Motor neuron (in vitro differentiated cells): Measurements from ENCODE around the gene ACTR10. TPM values are rescaled to one million over a fixed set of nuclear protein-coding genes. Genes with fewer than 3 reads are reported as not detected.

Experiments used
- ATAC-seq, 8 experiments: fragments of 200-7000 bp; cut with Tn5 transposase; replicated peaks in 6 of 8; 2 replicates each; pipeline ENCODE4 v1.8.0; 2021; ENCODE audit warnings: mild to moderate bottlenecking in 8 of 8, moderate library complexity in 8 of 8
- H3K27ac ChIP-seq, 2 donors: fragments of 250-450 bp; sonication (Bioruptor Pico); 2 replicates each; pipeline ENCODE4 v1.9.0; 2021; ENCODE audit warnings: antibody characterized with exemption in 2 of 2, mild to moderate bottlenecking in 2 of 2, moderate library complexity in 1 of 2
- H3K4me1 ChIP-seq, 2 donors: fragments of 250-450 bp; sonication (Bioruptor Pico); replicated peaks in 1 of 2; 2 replicates each; pipeline ENCODE4 v1.6.1; 2021; ENCODE audit warnings: antibody characterized with exemption in 2 of 2, mild to moderate bottlenecking in 2 of 2, moderate library complexity in 1 of 2
- H3K4me3 ChIP-seq, 5 donors: fragments of 250-450 bp; sonication (Bioruptor Pico); 2 replicates each; pipeline ENCODE4 v1.9.0; 2021; ENCODE audit warnings: antibody characterized with exemption in 5 of 5, mild to moderate bottlenecking in 5 of 5, moderate library complexity in 4 of 5
- WGBS, 10 experiments: fragments of 450-650 bp; shearing (Covaris generic); methylation state at CpG; one replicate each; pipeline ENCODE4 v1.0.0; 2022; 5-methylcytosine and 5-hydroxymethylcytosine counted together
- in situ Hi-C, 9 experiments: fragments of 400-800 bp; cut with MboI; loops; one replicate each; pipeline ENCODE4 v1.15.0; 2021; ENCODE audit warnings: low sequenced_read_pairs in 9 of 9, low pct_unique_long_range_greater_than_20kb in 2 of 9; ENCODE audit not compliant: unreplicated experiment in 9 of 9
- total RNA-seq, 8 experiments: library from RNA; unstranded; fragments of 300-600 nt; gene quantifications; 2 replicates each; pipeline versions ENCODE4 v1.2.3 to v1.2.4, GENCODE V29; 2022

ACTR10 gene
- 100 to 1,000 TPM in 1 of 8 experiments, 10 to 100 TPM in 7; 70.6 to 123 (median 84.5) TPM for total RNA-seq

DNA sequence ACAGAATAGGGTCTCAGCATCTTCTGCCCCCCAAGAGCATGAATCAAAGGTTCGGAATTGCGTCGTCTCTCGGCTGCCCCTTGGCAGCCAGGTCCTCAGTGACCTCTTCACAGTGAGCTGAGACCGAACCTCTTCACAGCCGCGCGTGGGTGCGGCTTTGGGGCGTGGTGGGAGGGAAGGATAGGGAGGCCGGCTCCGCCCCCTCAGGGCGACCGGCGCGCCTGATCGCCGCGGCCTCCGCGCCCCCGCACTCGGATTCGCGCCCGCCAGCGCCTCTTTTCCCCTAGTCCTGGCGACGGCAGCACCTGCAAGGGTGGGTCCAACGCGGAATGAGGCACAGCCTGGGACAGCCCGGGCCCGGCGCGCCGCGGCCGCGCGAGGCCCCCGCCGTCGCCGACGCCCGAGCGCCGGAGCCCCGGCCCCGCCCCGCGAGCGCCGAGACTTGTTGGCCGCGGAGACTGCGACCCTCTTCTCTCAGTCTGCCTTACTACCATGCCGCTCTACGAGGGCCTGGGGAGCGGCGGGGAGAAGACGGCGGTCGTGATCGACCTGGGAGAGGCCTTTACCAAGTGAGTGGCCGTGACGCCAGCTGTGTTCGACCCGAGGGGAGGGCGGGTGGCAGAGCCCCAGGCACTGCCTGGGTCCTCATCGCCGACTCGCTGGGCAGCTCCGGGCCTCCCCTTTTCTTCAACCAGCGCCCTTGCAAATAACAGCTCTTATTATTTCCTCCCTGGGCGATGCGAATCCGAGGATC, at the start of gene ACTR10:
Gene ACTR10 (plus strand): TSS at position 424 of the 754 bp plus-strand sequence. CDS start 69 bp downstream, at position 493.
- WGBS, 10 experiments = 0% methylated on average over 1 to 12 of the region's 78 CpGs; no CpG with 5 or more reads in 7 of the 10 experiments
- Histone ChIP-seq H3K4me1 (peaks cover 0 to 8% of the 10 kb centered on the region in 2 donors), H3K4me3 (peak within 1 kb of the TSS; percentile 42 to 99 (median 75)), H3K27ac (peak within 1 kb of the TSS; percentile 90 to 96)
- in situ Hi-C loops = no loop called here
- peak; percentile 85 to 97 (median 96) for ATAC-seq

DNA sequence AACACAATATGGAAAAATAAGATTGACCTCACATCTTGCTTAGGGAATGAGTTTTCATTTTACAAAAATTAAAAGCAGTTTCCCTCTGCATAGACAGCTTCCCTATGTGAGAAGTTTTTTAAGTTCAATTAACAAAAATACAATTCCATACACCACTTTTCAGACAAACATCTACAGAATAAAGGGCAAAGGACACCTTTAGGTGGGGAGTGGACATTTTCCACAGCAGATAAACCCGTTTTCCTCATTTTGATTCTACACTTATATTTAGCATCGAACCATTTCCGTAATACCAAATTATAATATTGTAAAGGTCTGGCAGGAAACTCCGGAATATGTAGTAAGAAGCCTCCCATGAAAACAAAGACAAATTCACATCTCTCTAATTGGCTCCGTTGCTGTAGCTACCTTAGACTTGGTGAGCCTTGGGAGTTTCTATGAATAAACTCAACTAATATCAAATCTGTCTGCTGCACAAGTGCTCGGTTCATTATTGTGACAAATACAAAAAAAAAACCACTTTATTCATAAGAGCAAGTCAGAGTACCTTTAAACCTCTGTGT, 49.6 kb upstream of the ACTR10 start:
- peak overlapping the region in 4 of 5 donors; percentile 76 to 95 (median 84) for H3K4me3 ChIP-seq
- in situ Hi-C loops = no loop called here

DNA sequence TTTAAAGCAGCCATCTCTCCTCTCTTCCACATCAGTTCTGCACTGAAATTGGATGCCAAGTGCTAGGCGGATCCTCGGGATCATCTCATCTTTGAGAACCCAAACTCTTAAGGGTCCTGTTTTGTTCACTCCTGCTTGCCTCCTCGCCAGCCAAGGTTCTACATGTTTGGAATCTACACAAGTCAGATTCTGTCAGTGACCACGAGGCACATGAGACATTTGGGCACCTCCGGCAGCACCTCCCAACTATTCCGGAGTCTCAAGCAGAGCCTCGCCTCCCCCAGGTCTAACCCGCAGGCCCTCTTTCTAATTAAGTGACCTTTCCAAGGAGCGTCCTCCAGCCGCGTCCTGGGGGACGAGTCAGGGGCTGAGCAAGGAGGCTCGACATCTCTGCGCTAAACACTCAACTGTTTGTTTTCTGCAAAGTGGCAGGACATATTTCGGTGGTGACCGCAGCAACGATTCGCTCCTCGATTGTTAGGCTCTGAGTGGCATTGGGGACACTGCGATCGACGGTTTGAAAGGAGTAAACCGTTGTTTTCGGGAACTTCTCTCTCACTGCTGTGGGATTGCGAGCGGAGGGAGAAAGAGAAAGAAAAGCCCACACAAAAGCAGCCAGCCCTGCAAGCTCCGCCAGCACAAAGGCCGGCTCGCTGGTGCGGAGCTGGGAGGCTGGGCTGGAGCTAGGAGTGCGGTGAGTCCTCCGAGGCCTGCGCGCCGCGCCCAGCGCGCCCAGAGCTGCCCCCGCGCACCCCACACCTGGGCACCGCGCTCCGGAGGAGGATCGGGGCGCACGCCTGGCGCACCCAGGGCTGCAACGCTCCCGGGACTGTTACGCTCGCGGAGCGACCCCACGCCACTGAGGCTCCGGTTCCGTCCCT, 48.6 kb upstream of the ACTR10 start:
- H3K4me3 ChIP-seq = peak overlapping the region; percentile 65 to 95 (median 82)
- 0 to 22% (median 2%) methylated on average over 1 to 20 of the region's 56 CpGs for WGBS, 10 experiments
- in situ Hi-C loops = no loop called here
- peak; percentile 72 to 79 (median 73) for ATAC-seq
- H3K27ac ChIP-seq = peak overlapping the region; percentile 60 to 62
- H3K4me1 ChIP-seq = peaks cover 0 to 18% of the 10 kb centered on the region in 2 donors

More for the DNA sequence above, 49.6 kb upstream of the ACTR10 start:
- Histone ChIP-seq H3K27ac (no peak overlapping the region), H3K4me1 (peaks cover 2 to 18% of the 10 kb centered on the region in 2 donors)
- 69 to 100% (median 84%) methylated on average over 1 to 5 of the region's 6 CpGs; no CpG with 5 or more reads in 1 of the 10 experiments for WGBS, 10 experiments
- no peak for ATAC-seq

DNA sequence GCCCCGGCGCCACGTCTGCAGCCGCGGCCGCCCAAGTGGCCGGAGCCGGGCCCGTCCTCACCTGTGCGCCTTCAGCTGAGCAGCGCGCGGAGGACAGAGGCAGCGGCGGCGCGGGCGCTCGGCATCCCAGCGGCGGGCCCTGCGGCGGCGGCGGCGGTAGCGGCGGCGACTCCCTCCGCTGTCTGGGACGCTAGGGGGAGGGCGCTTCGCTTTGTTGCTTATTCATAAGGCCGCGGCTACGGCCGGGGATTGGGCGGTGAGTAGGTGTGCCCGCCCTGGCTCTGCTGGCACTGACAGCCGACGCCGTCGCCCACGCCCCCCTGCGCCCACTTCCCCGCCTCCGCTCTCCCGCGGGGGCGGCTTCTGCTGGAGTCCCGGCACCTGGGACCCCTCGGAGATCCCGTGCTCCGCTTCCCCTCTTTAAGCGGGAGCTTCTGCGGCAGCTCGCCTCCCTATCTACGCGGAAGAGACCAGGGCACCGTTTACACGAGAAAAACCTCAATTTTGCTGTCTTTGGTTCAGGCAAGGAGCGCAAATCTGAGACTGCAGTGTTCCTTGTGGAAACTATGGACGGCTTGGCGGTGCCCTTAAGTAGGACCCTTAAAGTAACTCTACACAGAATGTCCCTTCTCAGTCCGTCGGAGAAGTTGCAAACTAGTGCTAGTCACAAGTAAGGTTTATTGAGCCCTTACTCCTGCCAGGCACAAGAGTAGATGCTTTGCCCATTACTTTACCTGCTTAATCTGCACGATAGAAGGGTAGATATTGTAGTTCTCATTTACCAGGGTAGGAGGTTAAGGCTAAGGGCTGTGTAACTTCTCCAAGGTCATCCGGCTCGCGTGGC, 47.7 kb upstream of the ACTR10 start, which contains the start of gene ARMH4:
Gene ARMH4 (minus strand): TSS at position 200 of the 844 bp plus-strand sequence. CDS start 12,855 bp downstream, outside the sequence.
- peak; percentile 97 to 99 (median 98) for ATAC-seq
- Histone ChIP-seq H3K27ac (peak within 1 kb of the TSS; percentile 60 to 62), H3K4me3 (peak within 1 kb of the TSS; percentile 65 to 95 (median 82)), H3K4me1 (peaks cover 0 to 18% of the 10 kb centered on the region in 2 donors)
- in situ Hi-C loops = no loop called here
- 0 to 21% (median 2%) methylated on average over 1 to 15 of the region's 70 CpGs; no CpG with 5 or more reads in 4 of the 10 experiments for WGBS, 10 experiments

DNA sequence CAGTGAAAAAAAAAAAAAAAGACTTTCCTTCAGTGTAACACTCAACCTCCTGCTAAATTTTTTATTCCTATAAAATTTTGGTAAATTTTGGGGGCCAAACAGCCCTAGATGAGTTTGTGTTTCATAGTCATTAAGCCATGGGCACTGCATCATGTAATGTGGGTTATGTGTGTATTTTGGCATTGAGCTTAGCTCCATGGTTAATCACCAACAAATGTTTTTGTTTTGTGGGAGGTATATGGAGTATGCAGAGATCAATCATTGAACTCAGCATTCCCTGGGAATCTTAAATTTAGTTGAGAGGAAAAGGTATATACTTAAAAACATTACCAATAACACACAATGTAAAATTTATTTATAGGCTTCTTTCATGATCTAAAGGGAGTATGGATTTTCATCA, 39.4 kb upstream of the ACTR10 start:
- no peak for ATAC-seq
- Histone ChIP-seq H3K4me1 (peaks cover 0 to 3% of the 10 kb centered on the region in 2 donors), H3K27ac (no peak overlapping the region), H3K4me3 (no peak overlapping the region)
- in situ Hi-C loops = loop anchor here in 1 of 9 experiments (10.0 kb wide), 1 partner anchor 56 kb away; no protein-coding TSS in a partner anchor

DNA sequence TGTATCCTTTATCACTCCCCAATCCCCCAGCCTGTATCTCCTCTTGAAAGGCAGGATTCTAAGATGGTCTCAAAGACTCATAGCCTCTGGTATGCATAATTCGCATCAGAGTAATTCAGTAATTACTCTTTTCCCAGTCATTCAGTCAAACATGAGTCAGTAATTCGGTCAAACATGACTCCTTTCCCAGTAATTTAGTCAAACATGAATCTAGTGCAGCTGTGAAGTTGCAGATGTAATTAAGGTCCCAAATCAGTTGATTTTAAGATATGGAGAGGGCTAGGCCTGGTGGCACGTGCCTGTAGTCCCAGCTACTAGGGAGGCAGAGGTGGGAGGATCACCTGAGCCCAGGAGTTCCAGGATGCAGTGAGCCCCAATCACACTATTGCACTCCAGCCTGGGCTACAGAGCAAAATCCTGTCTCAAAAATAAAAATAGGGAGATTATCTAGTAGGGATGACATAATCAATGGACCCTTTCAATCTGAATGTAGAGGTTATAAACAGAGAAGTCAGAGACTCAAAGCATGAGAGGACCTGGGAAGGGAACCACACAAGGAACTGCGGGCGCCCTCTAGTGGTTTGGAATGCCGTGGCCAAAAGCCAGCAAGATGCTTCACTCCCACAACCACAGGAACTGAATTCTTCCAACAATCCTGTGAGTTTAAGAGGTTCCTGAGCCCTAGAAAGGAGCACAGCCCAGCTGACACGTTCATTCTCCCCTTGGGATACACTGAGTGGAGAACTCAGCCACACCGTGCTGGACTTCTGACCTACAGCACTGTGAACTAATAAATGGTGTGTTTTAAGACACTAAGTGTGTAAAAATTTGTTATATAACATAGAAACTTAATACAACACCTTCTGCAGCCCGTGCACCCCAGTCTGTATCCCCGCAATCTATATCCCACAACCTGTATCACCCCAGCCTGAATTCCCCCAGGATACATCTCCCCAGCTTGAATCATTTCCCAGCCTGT, 33.7 kb upstream of the ACTR10 start:
- Histone ChIP-seq H3K4me3 (no peak overlapping the region), H3K4me1 (peaks cover 0 to 3% of the 10 kb centered on the region in 2 donors), H3K27ac (no peak overlapping the region)
- peak; percentile 55 to 82 (median 70) for ATAC-seq
- in situ Hi-C loops = loop anchor here in 1 of 9 experiments (10.0 kb wide), 1 partner anchor 61 kb away; no protein-coding TSS in a partner anchor
- 0 to 63% (median 39%) methylated on average over 1 to 9 of the region's 10 CpGs; no CpG with 5 or more reads in 2 of the 10 experiments for WGBS, 10 experiments

DNA sequence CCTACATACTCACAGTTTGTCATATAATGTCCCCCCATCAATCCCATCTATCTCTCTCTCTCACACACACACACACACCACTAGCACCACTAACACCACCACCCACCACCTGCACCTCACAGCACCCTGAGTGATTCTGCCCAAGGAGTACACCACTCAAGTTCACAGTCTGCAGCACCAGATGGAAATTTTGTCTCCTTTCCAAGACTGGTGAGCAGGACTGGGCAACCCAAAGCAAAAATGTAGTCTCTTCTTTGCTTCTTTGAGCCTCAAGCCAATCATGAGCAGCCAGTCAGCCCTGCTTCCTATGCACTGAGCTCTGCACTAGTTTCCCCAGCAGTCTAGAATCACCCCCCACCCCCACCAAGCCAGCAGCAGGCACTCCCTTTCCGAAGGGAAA, 32.9 kb upstream of the ACTR10 start:
- H3K27ac ChIP-seq = no peak overlapping the region
- whole genome bisulfite sequencing, 10 experiments = 20% methylated on average over 1 of the region's 1 CpG; no CpG with 5 or more reads in 9 of the 10 experiments
- H3K4me1 ChIP-seq = peaks cover 0 to 3% of the 10 kb centered on the region in 2 donors
- no peak overlapping the region for H3K4me3 ChIP-seq
- in situ Hi-C loops = loop anchor here in 1 of 9 experiments (10.0 kb wide), 1 partner anchor 62 kb away; no protein-coding TSS in a partner anchor
- ATAC-seq = no peak

DNA sequence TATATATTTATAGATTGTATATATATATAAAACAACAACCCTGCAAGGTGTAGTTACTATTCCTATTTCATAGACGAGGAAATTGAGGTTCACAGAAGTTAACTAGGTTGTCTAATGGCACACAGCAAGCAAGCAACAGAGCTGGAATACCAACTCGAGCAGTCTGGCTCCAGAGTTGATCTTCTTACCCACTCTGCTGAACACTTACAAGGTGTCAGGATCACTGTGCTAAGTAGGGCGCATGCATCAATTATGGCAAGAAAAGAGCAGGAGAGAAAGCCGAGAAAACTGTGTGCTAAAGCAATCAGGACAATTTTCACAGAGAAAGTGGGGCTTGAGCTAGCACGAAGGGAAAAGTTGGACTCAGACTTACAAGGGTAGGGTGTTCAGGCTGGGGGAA, 32.1 kb upstream of the ACTR10 start:
- in situ Hi-C loops = loop anchor here in 1 of 9 experiments (10.0 kb wide), 1 partner anchor 63 kb away; no protein-coding TSS in a partner anchor
- WGBS, 10 experiments = 54 to 100% (median 66%) methylated on average over 2 to 5 of the region's 5 CpGs; no CpG with 5 or more reads in 2 of the 10 experiments

DNA sequence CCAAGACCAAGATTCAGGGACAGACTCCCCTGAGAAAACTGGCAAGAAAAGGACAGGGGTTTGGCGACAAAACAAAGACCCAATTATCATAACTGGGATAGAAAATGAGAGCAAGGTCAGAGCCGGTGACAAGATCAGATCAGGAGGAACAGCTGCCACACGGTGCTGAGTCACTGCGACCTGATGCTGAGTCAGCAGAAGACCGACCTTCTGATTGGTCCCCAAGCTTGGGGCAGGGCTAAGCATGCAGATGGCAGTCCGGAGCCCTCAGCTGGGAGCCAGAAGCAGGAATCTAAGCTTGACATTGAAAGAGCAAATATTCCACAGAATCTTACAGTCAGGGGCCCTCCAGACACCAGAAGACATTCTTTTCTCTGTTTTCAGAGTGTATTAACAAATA, 28.9 kb upstream of the ACTR10 start:
- Histone ChIP-seq H3K4me3 (no peak overlapping the region), H3K27ac (no peak overlapping the region), H3K4me1 (no peaks in the 10 kb centered on the region)
- in situ Hi-C loops = no loop called here
- ATAC-seq = peak; percentile 98 to 100 (median 100)
- 8 to 33% (median 12%) methylated on average over 1 to 5 of the region's 6 CpGs for WGBS, 10 experiments

More for the DNA sequence above, 32.1 kb upstream of the ACTR10 start:
- no peak for ATAC-seq
- no peaks in the 10 kb centered on the region for H3K4me1 ChIP-seq
- H3K27ac ChIP-seq = no peak overlapping the region
- no peak overlapping the region for H3K4me3 ChIP-seq

DNA sequence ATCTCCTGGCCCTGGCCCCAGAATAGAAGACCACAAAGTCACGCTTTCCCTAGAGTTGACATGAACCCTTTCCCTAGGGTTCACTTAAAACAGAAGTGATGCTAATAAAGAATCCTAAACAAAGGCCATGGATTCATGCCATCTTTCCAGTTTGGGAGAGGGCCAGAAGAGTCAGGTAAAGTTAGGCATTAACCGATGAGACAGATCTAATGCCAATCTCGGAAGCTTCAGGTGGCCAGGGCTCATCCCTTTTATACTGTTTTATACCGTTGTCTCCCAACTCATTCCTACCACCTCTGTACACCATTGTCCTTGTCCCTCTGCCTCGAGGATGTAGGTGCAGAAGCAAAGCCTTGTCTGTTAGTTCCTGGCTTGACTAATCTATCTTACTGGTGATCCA, 22.8 kb upstream of the ACTR10 start:
- Histone ChIP-seq H3K27ac (no peak overlapping the region), H3K4me1 (peaks cover 0 to 4% of the 10 kb centered on the region in 2 donors), H3K4me3 (no peak overlapping the region)
- in situ Hi-C loops = no loop called here
- WGBS, 10 experiments = 50 to 80% (median 63%) methylated on average over 1 to 5 of the region's 5 CpGs; no CpG with 5 or more reads in 4 of the 10 experiments
- ATAC-seq = no peak

DNA sequence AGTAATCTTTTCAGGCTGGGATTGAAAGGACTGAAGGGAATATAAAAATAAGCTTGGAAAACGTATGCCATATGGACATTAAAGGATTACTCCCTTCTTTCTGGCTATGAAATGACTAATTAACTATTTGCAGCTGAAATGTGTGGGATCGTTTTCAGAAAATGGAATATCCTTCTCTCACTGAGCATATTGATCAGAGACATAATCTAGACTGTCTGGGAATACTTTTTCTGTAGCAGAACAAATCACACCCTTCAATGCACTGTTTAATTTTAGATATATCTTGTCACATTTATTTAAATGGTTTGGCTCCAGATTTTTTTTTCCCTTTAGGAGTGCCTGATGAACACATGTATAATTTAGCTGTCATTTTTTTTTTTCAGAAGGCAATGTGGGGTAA, 10.8 kb upstream of the ACTR10 start:
- no peak for ATAC-seq
- 0 to 61% (median 44%) methylated on average over 1 to 2 of the region's 2 CpGs; no CpG with 5 or more reads in 2 of the 10 experiments for WGBS, 10 experiments
- Histone ChIP-seq H3K27ac (no peak overlapping the region), H3K4me3 (no peak overlapping the region), H3K4me1 (peaks cover 2 to 11% of the 10 kb centered on the region in 2 donors)
- in situ Hi-C loops = no loop called here
